Endothelial cell of umbilical vein (primary cell): ENCODE results near the gene C22orf23. TPM values are rescaled to one million over a fixed set of nuclear protein-coding genes. Genes with fewer than 3 reads are reported as not detected.

Source experiments
- BruUV-seq: library from RNA; stranded (reverse); fragments of 400-500 nt; replicated peaks from 2 replicates; lab custom pipeline; 2021; lab: Mats Ljungman, UMichigan
- CTCF ChIA-PET: fragments of 300-600, 350-600 bp; sonication (Branson Sonifier 250); formaldehyde crosslinking; loops from one replicate; lab custom pipeline; 2021; ENCODE audit warnings: antibody characterized with exemption, inconsistent platforms; lab: Charles Lee
- POLR2A ChIA-PET: fragments of 300-600, 350-600 bp; sonication (Branson Sonifier 250); formaldehyde crosslinking; loops from one replicate; lab custom pipeline; 2021; ENCODE audit warnings: antibody characterized with exemption, inconsistent platforms; lab: Charles Lee
- DNase-seq: peaks from one replicate; pipeline ENCODE4 v3.0.0-alpha.2; 2011; ENCODE audit warnings: low read depth, low spot score
- FAIRE-seq: peaks from 2 replicates; lab custom pipeline; 2011; peaks lifted over from hg19 to GRCh38; lab: Jason Lieb, UNC
- H2AFZ ChIP-seq: 2 replicates; pipeline ENCODE4 v1.6.0; 2012; ENCODE audit warnings: low read depth, low read length, control low read depth, inconsistent platforms
- H3K27ac ChIP-seq: 2 replicates; pipeline ENCODE4 v1.5.1; 2011; ENCODE audit warnings: low read depth, mild to moderate bottlenecking, control low read depth, low read length, moderate library complexity; ENCODE audit not compliant: insufficient read depth
- H3K27me3 ChIP-seq, 2 experiments: 2 replicates each; pipeline versions ENCODE4 v1.6.0 to v1.6.1; 2011; ENCODE audit warnings: low read length in 2 of 2, mixed read lengths in 1 of 2; ENCODE audit not compliant: control insufficient read depth in 2 of 2, insufficient read depth in 2 of 2
- H3K36me3 ChIP-seq, 2 experiments: 2 replicates in 1 of 2; 3 replicates in 1 of 2; pipeline ENCODE4 v1.5.1; 2011; ENCODE audit warnings: low read length in 2 of 2, mild to moderate bottlenecking in 1 of 2, moderate library complexity in 1 of 2; ENCODE audit not compliant: control insufficient read depth in 2 of 2, insufficient read depth in 2 of 2; ENCODE audit errors: extremely low read depth in 1 of 2
- H3K4me1 ChIP-seq: 3 replicates; pipeline ENCODE4 v1.5.1; 2011; ENCODE audit warnings: mild to moderate bottlenecking, low read length; ENCODE audit not compliant: control insufficient read depth, insufficient read depth; ENCODE audit errors: extremely low read depth
- H3K4me2 ChIP-seq: 2 replicates; pipeline ENCODE4 v1.6.1; 2011; ENCODE audit warnings: low read length, control low read depth, mixed read lengths; ENCODE audit not compliant: insufficient read depth
- H3K4me3 ChIP-seq, 3 experiments: fragments of 200-600 bp in 1 of 3; sonication (generic), shearing (Covaris generic) in 1 of 3; replicated peaks in 1 of 3; 2 replicates each; pipeline ENCODE4 v1.5.1; 2011 to 2016; ENCODE audit warnings: control low read depth in 3 of 3, low read length in 3 of 3, mild to moderate bottlenecking in 2 of 3, inconsistent platforms in 1 of 3, low read depth in 1 of 3, moderate library complexity in 1 of 3; ENCODE audit not compliant: insufficient read depth in 1 of 3
- H3K79me2 ChIP-seq: 2 replicates; pipeline ENCODE4 v1.6.0; 2012; ENCODE audit warnings: low read length, inconsistent platforms; ENCODE audit not compliant: control insufficient read depth, insufficient read depth
- H3K9ac ChIP-seq: replicated peaks from 2 replicates; pipeline ENCODE3; 2011; ENCODE audit warnings: low read length, control low read depth; ENCODE audit not compliant: insufficient read depth; ENCODE audit errors: extremely low read depth
- H3K9me1 ChIP-seq: replicated peaks from 3 replicates; pipeline ENCODE4 v1.6.0; 2011; ENCODE audit warnings: mild to moderate bottlenecking, low read length; ENCODE audit not compliant: control insufficient read depth, insufficient read depth; ENCODE audit errors: extremely low read depth
- H3K9me3 ChIP-seq: replicated peaks from 2 replicates; pipeline ENCODE4 v1.5.1; 2012; ENCODE audit warnings: low read length, inconsistent platforms; ENCODE audit not compliant: control insufficient read depth, insufficient read depth
- H4K20me1 ChIP-seq: replicated peaks from 2 replicates; pipeline ENCODE3; 2011; ENCODE audit warnings: mild to moderate bottlenecking, low read length; ENCODE audit not compliant: control insufficient read depth, insufficient read depth; ENCODE audit errors: extremely low read depth
- EZH2 ChIP-seq: IDR thresholded peaks from 2 replicates; pipeline ENCODE4 v1.6.1; 2012; ENCODE audit warnings: borderline replicate concordance, low read depth, mild to moderate bottlenecking, moderate library complexity, low read length, inconsistent platforms; ENCODE audit not compliant: severe bottlenecking
- GATA2 ChIP-seq: IDR thresholded peaks from 2 replicates; pipeline ENCODE4 v1.7.0; 2011; ENCODE audit warnings: low read depth, mild to moderate bottlenecking, moderate library complexity, mixed read lengths, low read length; ENCODE audit not compliant: insufficient read length, insufficient read depth
- JUN ChIP-seq: IDR thresholded peaks from 2 replicates; pipeline ENCODE4 v1.6.1; 2011; ENCODE audit warnings: borderline replicate concordance, low read depth; ENCODE audit not compliant: insufficient read length, insufficient read depth
- MYC ChIP-seq: IDR thresholded peaks from one replicate; pipeline ENCODE4 v1.6.1; 2011; ENCODE audit warnings: mild to moderate bottlenecking, low read depth, low read length
- POLR2A ChIP-seq: IDR thresholded peaks from 2 replicates; pipeline ENCODE4 v1.6.1; 2012; ENCODE audit warnings: low read depth, mild to moderate bottlenecking, control low read depth, low read length
- POLR2AphosphoS5 ChIP-seq: IDR thresholded peaks from 2 replicates; pipeline ENCODE4 v1.6.1; 2012; ENCODE audit warnings: low read depth, mild to moderate bottlenecking, control low read depth, low read length, moderate library complexity; ENCODE audit not compliant: insufficient read depth
- dilution Hi-C: fragments of 300-500 bp; cut with MboI; formaldehyde crosslinking; loops from one replicate; pipeline ENCODE4 v1.15.0; 2019; ENCODE audit warnings: low sequenced_read_pairs; ENCODE audit not compliant: extremely low pct_ligation_motif_present
- intact Hi-C: fragments of 100-400 bp; cut with micrococcal nuclease; formaldehyde crosslinking; loops from one replicate; pipeline ENCODE4 v1.10.0; 2022
- polyA plus RNA-seq, 4 experiments: library from polyadenylated mRNA; depleted of rRNA in 3 of 4; stranded (reverse) in 3 of 4; unstranded in 1 of 4; fragments of >200 nt; gene quantifications; 2 replicates each; pipeline versions ENCODE4 v1.2.1 to v1.2.3, GENCODE V29; 2011 to 2012; ENCODE audit warnings: missing spikeins in 1 of 4
- total RNA-seq: library from RNA; stranded (reverse); gene quantifications from 2 replicates; pipeline ENCODE4 v1.2.3, GENCODE V29; 2021
- TF ChIP-seq, protein P1 (sequence below), 2 donors: IDR thresholded peaks; 1 replicate in 1 of 2; 2 replicates in 1 of 2; pipeline ENCODE4 v1.5.1; 2011; ENCODE audit warnings: low read length in 2 of 2, mild to moderate bottlenecking in 2 of 2, moderate library complexity in 2 of 2, control low read depth in 1 of 2, inconsistent platforms in 1 of 2, low read depth in 1 of 2; ENCODE audit not compliant: insufficient read depth in 1 of 2; ENCODE audit errors: extremely low read depth in 1 of 2
- TF ChIP-seq, protein P2 (sequence below): IDR thresholded peaks from 2 replicates; pipeline ENCODE4 v1.6.1; 2011; ENCODE audit not compliant: insufficient read depth, insufficient read length

The C22orf23 gene
- total and polyA plus RNA-seq, 2 donors (not counting 3 experiments of a cell fraction or from before 2014, with no cell fraction given): 0.23 to 0.44 TPM

DNA sequence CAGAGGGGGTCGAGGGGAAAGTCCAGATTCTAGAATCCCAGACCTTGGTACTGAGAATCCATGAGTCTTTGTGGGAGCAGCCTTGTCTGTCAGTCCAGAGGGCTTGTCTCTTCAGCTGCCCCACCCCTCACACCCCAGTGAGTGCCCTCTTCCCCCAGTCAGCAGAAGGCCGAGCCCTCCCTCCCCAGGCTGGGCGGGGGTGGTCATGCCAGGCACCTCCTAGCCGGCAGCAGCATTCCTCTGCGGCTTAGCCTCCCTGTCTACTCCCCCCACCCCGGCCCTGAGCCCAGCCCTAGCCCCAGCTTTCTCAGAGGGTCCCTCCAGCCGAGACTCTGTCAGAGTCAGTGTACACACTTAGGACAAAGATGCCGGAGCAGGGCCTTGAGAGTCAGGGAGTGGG lies 26.4 kb upstream of the C22orf23 start:
- Histone ChIP-seq H3K36me3 (no peaks in the 10 kb centered on the region), H4K20me1 (no peaks in the 10 kb centered on the region), H3K27ac (no peak overlapping the region), H3K9ac (no peak overlapping the region), H3K4me3 (no peak overlapping the region), H3K27me3 (no peaks in the 10 kb centered on the region), H3K4me1 (no peaks in the 10 kb centered on the region), H3K79me2 (no peaks in the 10 kb centered on the region), H3K9me1 (no peaks in the 10 kb centered on the region), H2AFZ (no peak overlapping the region), H3K4me2 (no peak overlapping the region), H3K9me3 (no peaks in the 10 kb centered on the region)
- dilution Hi-C loops (no loop called here), intact Hi-C loops (no loop called here)
- POLR2A ChIA-PET: no interaction called here
- no TSS peak for BruUV-seq
- DNase-seq: no peak
- TF ChIP-seq, protein P1, sequence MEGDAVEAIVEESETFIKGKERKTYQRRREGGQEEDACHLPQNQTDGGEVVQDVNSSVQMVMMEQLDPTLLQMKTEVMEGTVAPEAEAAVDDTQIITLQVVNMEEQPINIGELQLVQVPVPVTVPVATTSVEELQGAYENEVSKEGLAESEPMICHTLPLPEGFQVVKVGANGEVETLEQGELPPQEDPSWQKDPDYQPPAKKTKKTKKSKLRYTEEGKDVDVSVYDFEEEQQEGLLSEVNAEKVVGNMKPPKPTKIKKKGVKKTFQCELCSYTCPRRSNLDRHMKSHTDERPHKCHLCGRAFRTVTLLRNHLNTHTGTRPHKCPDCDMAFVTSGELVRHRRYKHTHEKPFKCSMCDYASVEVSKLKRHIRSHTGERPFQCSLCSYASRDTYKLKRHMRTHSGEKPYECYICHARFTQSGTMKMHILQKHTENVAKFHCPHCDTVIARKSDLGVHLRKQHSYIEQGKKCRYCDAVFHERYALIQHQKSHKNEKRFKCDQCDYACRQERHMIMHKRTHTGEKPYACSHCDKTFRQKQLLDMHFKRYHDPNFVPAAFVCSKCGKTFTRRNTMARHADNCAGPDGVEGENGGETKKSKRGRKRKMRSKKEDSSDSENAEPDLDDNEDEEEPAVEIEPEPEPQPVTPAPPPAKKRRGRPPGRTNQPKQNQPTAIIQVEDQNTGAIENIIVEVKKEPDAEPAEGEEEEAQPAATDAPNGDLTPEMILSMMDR (IDR thresholded peaks at IDR 0.05; ENCODE audit: extremely low read depth in 1 of 2, insufficient read depth in 1 of 2, low read depth in 1 of 2, low read length in 2 of 2): no peak
- TF ChIP-seq POLR2AphosphoS5 (no peak), JUN (no peak), MYC (no peak), EZH2 (no peak), GATA2 (no peak), POLR2A (no peak)
- TF ChIP-seq, protein P2, sequence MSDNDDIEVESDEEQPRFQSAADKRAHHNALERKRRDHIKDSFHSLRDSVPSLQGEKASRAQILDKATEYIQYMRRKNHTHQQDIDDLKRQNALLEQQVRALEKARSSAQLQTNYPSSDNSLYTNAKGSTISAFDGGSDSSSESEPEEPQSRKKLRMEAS: no peak
- FAIRE-seq: no peak
- CTCF ChIA-PET: interaction anchor here (1.1 kb wide), 1 partner anchor 72 kb away, joined by 3 read pairs; no protein-coding TSS in a partner anchor
